Hepatocyte (in vitro differentiated cells): ENCODE measurements around the gene TMEM237.

Source experiments
- CTCF ChIP-seq: fragments of 200-600 bp; sonication (generic); IDR thresholded peaks from 2 replicates; pipeline ENCODE4 v1.5.1; 2016; ENCODE audit warnings: antibody characterized with exemption, mild to moderate bottlenecking; ENCODE audit not compliant: poor library complexity
- EZH2 ChIP-seq: fragments of 200-600 bp; sonication (generic); IDR thresholded peaks from 2 replicates; pipeline ENCODE4 v1.6.1; 2016; ENCODE audit warnings: antibody characterized with exemption, mild to moderate bottlenecking, borderline replicate concordance

- TF ChIP-seq CTCF (no peak), EZH2 (no peak)
Observed at GRCh38 chr2:201642579-201643215, 606 bp downstream of the TMEM237 start.
